Retinal pigment epithelial cell (primary cell): ENCODE data around the gene EGR2.
"Not testable (repeated sequence)": the region's sequence is repeated elsewhere in the genome, so short reads cannot be mapped to it uniquely, and the experiment has no call there.

ENCODE experiments used
- DNase-seq: peaks from one replicate; pipeline ENCODE4 v3.0.0-alpha.2; 2010; ENCODE audit warnings: low read depth
- H3K4me3 ChIP-seq: 2 replicates; pipeline ENCODE4 v1.5.1; 2011; ENCODE audit warnings: mild to moderate bottlenecking, low read length, control low read depth, moderate library complexity
- CTCF ChIP-seq: conservative IDR thresholded peaks from 2 replicates; pipeline ENCODE4 v1.5.1; 2011; ENCODE audit warnings: low read depth, low read length, control low read depth, inconsistent platforms

EGR2 gene

GRCh38 chr10:62795100-62795499 is 21.1 kb downstream of the EGR2 start:
- H3K4me3 ChIP-seq, result no peak overlapping the region
- TF ChIP-seq CTCF, result no peak
- no peak for DNase-seq

GRCh38 chr10:62794306-62794705 is 21.9 kb downstream of the EGR2 start:
- no peak overlapping the region for H3K4me3 ChIP-seq
- no peak for TF ChIP-seq CTCF
- DNase-seq, result no peak

GRCh38 chr10:62792261-62792660 is 23.9 kb downstream of the EGR2 start:
- no peak for TF ChIP-seq CTCF
- no peak for DNase-seq
- H3K4me3 ChIP-seq, result no peak overlapping the region

- TF ChIP-seq CTCF, result no peak
- DNase-seq, result no peak
- H3K4me3 ChIP-seq, result no peak overlapping the region
Measured at GRCh38 chr10:62790571-62790970, 25.6 kb downstream of the EGR2 start.

GRCh38 chr10:62790019-62790555 is 26.1 kb downstream of the EGR2 start:
- no peak for TF ChIP-seq CTCF
- no peak for DNase-seq
- H3K4me3 ChIP-seq, result no peak overlapping the region

- DNase-seq, result peak; percentile 80
- no peak for TF ChIP-seq CTCF
Measured at GRCh38 chr10:62788861-62789467, 27.2 kb downstream of the EGR2 start.

GRCh38 chr10:62788285-62788684 is 27.9 kb downstream of the EGR2 start:
- not testable (repeated sequence) for H3K4me3 ChIP-seq, DNase-seq

More at GRCh38 chr10:62788861-62789467, 27.2 kb downstream of the EGR2 start:
- no peak overlapping the region for H3K4me3 ChIP-seq

- H3K4me3 ChIP-seq, DNase-seq: not testable (repeated sequence)
Measured at GRCh38 chr10:62784537-62784936, 31.6 kb downstream of the EGR2 start.
